Lung (tissue), 12 donors: Measurements from ENCODE around the gene DNAJC3. TPM values are rescaled to one million over a fixed set of nuclear protein-coding genes. Genes with fewer than 3 reads are reported as not detected.
"Not testable (repeated sequence)": the region's sequence is repeated elsewhere in the genome, so short reads cannot be mapped to it uniquely, and the experiment has no call there.

Experiments used
- ATAC-seq: fragments of 200-7000 bp; cut with Tn5 transposase; one replicate; pipeline ENCODE4 v1.9.1; 2020; ENCODE audit warnings: moderate number of reproducible peaks; ENCODE audit not compliant: insufficient read depth, low FRiP score
- DNase-seq, 3 donors: peaks; one replicate each; pipeline ENCODE4 v3.0.0-alpha.2; 2013 to 2017
- H3K27ac ChIP-seq, 2 donors: one replicate each; pipeline ENCODE4 v1.5.1; 2013; ENCODE audit warnings: mild to moderate bottlenecking in 2 of 2, moderate library complexity in 2 of 2, control low read depth in 1 of 2, inconsistent platforms in 1 of 2, low read depth in 1 of 2, low read length in 1 of 2
- H3K27me3 ChIP-seq, 3 donors: one replicate each; pipeline ENCODE4 v1.5.1; 2013; ENCODE audit warnings: low read length in 2 of 3; ENCODE audit not compliant: control insufficient read depth in 3 of 3, insufficient read depth in 3 of 3
- H3K36me3 ChIP-seq, 4 donors: one replicate each; pipeline ENCODE4 v1.5.1; 2013; ENCODE audit warnings: low read length in 4 of 4, mild to moderate bottlenecking in 1 of 4, moderate library complexity in 1 of 4; ENCODE audit not compliant: control insufficient read depth in 4 of 4, insufficient read depth in 4 of 4
- H3K4me1 ChIP-seq, 5 donors: one replicate each; pipeline ENCODE4 v1.5.1; 2013; ENCODE audit warnings: low read length in 5 of 5, mild to moderate bottlenecking in 2 of 5, moderate library complexity in 1 of 5; ENCODE audit not compliant: control insufficient read depth in 5 of 5, insufficient read depth in 5 of 5
- H3K4me3 ChIP-seq: one replicate; pipeline ENCODE4 v1.5.1; 2013; ENCODE audit warnings: mild to moderate bottlenecking, control low read depth, moderate library complexity
- H3K9ac ChIP-seq, 2 donors: one replicate each; pipeline ENCODE4 v1.5.1; 2013; ENCODE audit warnings: low read length in 2 of 2, control low read depth in 1 of 2; ENCODE audit not compliant: insufficient read depth in 1 of 2
- H3K9me3 ChIP-seq, 4 donors: one replicate each; pipeline ENCODE4 v1.5.1; 2013; ENCODE audit warnings: low read length in 3 of 4, mild to moderate bottlenecking in 1 of 4, moderate library complexity in 1 of 4; ENCODE audit not compliant: control insufficient read depth in 4 of 4, insufficient read depth in 3 of 4
- CTCF ChIP-seq: IDR thresholded peaks from 2 replicates; pipeline ENCODE4 v1.5.1; 2012; ENCODE audit warnings: mild to moderate bottlenecking; ENCODE audit errors: control extremely low read depth, extremely low read depth
- WGBS, 2 donors: extraction: QIAGEN DNeasy Blood & Tissue Kit; methylation state at CpG; one replicate each; pipeline ENCODE4 v1.1.7; 2013; 5-methylcytosine and 5-hydroxymethylcytosine counted together
- polyA plus RNA-seq, 2 donors: library from polyadenylated mRNA; stranded (reverse); fragments of 200-250 nt; gene quantifications; one replicate each; pipeline ENCODE4 v1.2.1, GENCODE V29; 2013
- total RNA-seq, 2 donors: library from RNA; depleted of rRNA in 1 of 2; stranded (reverse); fragments of >200 nt in 1 of 2; gene quantifications; one replicate each; pipeline ENCODE4 v1.2.1, GENCODE V29; 2014 to 2021
- donor health status: control.
- donor health status: control.
- donor health status: Bipolar disorder and iron deficiency.
- donor health status: healthy.
- donor health status: DM: yes; HTN: yes; CAD: no.

Gene DNAJC3
- total and polyA plus RNA-seq, 4 donors = 15.2 to 61.8 (median 38.5) TPM

GRCh38 chr13:95656386-95657015 is 20.4 kb upstream of the DNAJC3 start:
- H3K27ac ChIP-seq = no peak overlapping the region
- WGBS, 2 donors = 58 to 69% methylated on average over 3 of the region's 3 CpGs

GRCh38 chr13:95659500-95659899 is 17.4 kb upstream of the DNAJC3 start:
- ATAC-seq (no peak), DNase-seq (no peak)
- no peak overlapping the region for H3K9ac ChIP-seq
- H3K9me3 ChIP-seq = peaks cover 0 to 2% (median 0%) of the 10 kb centered on the region in 4 donors
- H3K36me3 ChIP-seq = no peaks in the 10 kb centered on the region
- no peak overlapping the region for H3K4me3 ChIP-seq
- H3K4me1 ChIP-seq = no peaks in the 10 kb centered on the region
- TF ChIP-seq CTCF = no peak
- no peak overlapping the region for H3K27ac ChIP-seq
- no peaks in the 10 kb centered on the region for H3K27me3 ChIP-seq

More at GRCh38 chr13:95656386-95657015, 20.4 kb upstream of the DNAJC3 start:
- no peak overlapping the region for H3K4me3 ChIP-seq
- H3K4me1 ChIP-seq = no peaks in the 10 kb centered on the region
- H3K36me3 ChIP-seq = no peaks in the 10 kb centered on the region
- H3K9me3 ChIP-seq = no peaks in the 10 kb centered on the region
- no peak for TF ChIP-seq CTCF
- ATAC-seq = no peak
- H3K9ac ChIP-seq = no peak overlapping the region
- no peak for DNase-seq
- no peaks in the 10 kb centered on the region for H3K27me3 ChIP-seq

GRCh38 chr13:95660981-95661581 is 15.9 kb upstream of the DNAJC3 start:
- H3K9ac ChIP-seq = no peak overlapping the region
- no peak overlapping the region for H3K4me3 ChIP-seq
- no peak overlapping the region for H3K27ac ChIP-seq
- H3K9me3 ChIP-seq = peaks cover 0 to 6% (median under 1%) of the 10 kb centered on the region in 4 donors
- H3K36me3 ChIP-seq = no peaks in the 10 kb centered on the region
- DNase-seq = peak in 2 of 3 donors; percentile 76 to 77
- no peaks in the 10 kb centered on the region for H3K4me1 ChIP-seq
- no peak for TF ChIP-seq CTCF
- ATAC-seq = no peak
- H3K27me3 ChIP-seq = no peaks in the 10 kb centered on the region

GRCh38 chr13:95667235-95667634 is 9.7 kb upstream of the DNAJC3 start:
- not testable (repeated sequence) for H3K36me3 ChIP-seq, H3K27ac ChIP-seq, H3K4me3 ChIP-seq, H3K4me1 ChIP-seq, H3K27me3 ChIP-seq, DNase-seq, H3K9ac ChIP-seq, ATAC-seq
- peaks cover 5 to 36% (median 13%) of the 10 kb centered on the region in 4 donors for H3K9me3 ChIP-seq
